GM12864 (cell line): ENCODE measurements around the gene ZNF615.
"Not testable (repeated sequence)": the region's sequence is repeated elsewhere in the genome, so short reads cannot be mapped to it uniquely, and the experiment has no call there.

Experiments
- DNase-seq: peaks from one replicate; pipeline ENCODE4 v3.0.0-alpha.2; 2011; ENCODE audit warnings: low read depth
- H3K4me3 ChIP-seq: 2 replicates; pipeline ENCODE4 v1.5.1; 2011; ENCODE audit warnings: mild to moderate bottlenecking, low read depth, low read length, control low read depth
- CTCF ChIP-seq: IDR thresholded peaks from 2 replicates; pipeline ENCODE4 v1.5.1; 2011; ENCODE audit warnings: low read depth, mild to moderate bottlenecking, moderate library complexity, low read length, control low read depth, inconsistent platforms; ENCODE audit errors: missing control alignments

The ZNF615 gene

GRCh38 chr19:51977346-51977745 lies 30.7 kb downstream of the ZNF615 start:
- H3K4me3 ChIP-seq, result no peak overlapping the region
- no peak for DNase-seq
- TF ChIP-seq CTCF, result no peak

GRCh38 chr19:51976852-51977251 lies 31.2 kb downstream of the ZNF615 start:
- TF ChIP-seq CTCF, result no peak
- H3K4me3 ChIP-seq, result no peak overlapping the region
- DNase-seq, result no peak

- H3K4me3 ChIP-seq, DNase-seq: not testable (repeated sequence)
Measured at GRCh38 chr19:51975787-51976186, 32.2 kb downstream of the ZNF615 start.

- no peak overlapping the region for H3K4me3 ChIP-seq
- TF ChIP-seq CTCF, result no peak
- no peak for DNase-seq
Measured at GRCh38 chr19:51971624-51972023, 36.4 kb downstream of the ZNF615 start.

GRCh38 chr19:51970718-51971117 lies 37.3 kb downstream of the ZNF615 start:
- no peak for TF ChIP-seq CTCF
- no peak overlapping the region for H3K4me3 ChIP-seq
- DNase-seq, result no peak

- no peak for DNase-seq
- TF ChIP-seq CTCF, result no peak
- no peak overlapping the region for H3K4me3 ChIP-seq
Measured at GRCh38 chr19:51965583-51965982, 42.4 kb downstream of the ZNF615 start.

GRCh38 chr19:51960621-51961233 lies 47.3 kb downstream of the ZNF615 start:
- not testable (repeated sequence) for H3K4me3 ChIP-seq, DNase-seq

- TF ChIP-seq CTCF, result no peak
- no peak overlapping the region for H3K4me3 ChIP-seq
Measured at GRCh38 chr19:51959791-51960190, 48.2 kb downstream of the ZNF615 start.

GRCh38 chr19:51957846-51958245 lies 50.2 kb downstream of the ZNF615 start:
- H3K4me3 ChIP-seq, DNase-seq: not testable (repeated sequence)

More at GRCh38 chr19:51959791-51960190, 48.2 kb downstream of the ZNF615 start:
- no peak for DNase-seq
